PC-9 (cell line): ENCODE data around the gene KIAA0753. TPM values are rescaled to one million over a fixed set of nuclear protein-coding genes. Genes with fewer than 3 reads are reported as not detected.

Source experiments
- Bru-seq: library from RNA; stranded (reverse); fragments of 400-500 nt; gene quantifications from one replicate; lab custom pipeline; 2021; lab: Mats Ljungman, UMichigan
- BruChase-seq, 2 experiments: library from RNA; stranded (reverse); fragments of 400-500 nt; gene quantifications; one replicate each; lab custom pipeline; 2021; lab: Mats Ljungman, UMichigan
- BruUV-seq: library from RNA; stranded (reverse); fragments of 400-500 nt; replicated peaks from 2 replicates; lab custom pipeline; 2021; lab: Mats Ljungman, UMichigan
- CTCF ChIA-PET: fragments of 300-600 bp; sonication (Branson Sonifier 250); formaldehyde crosslinking; loops from one replicate; lab custom pipeline; 2022; ENCODE audit warnings: antibody characterized with exemption; lab: Charles Lee
- POLR2A ChIA-PET: fragments of 300-600 bp; sonication (Branson Sonifier 250); formaldehyde crosslinking; loops from one replicate; lab custom pipeline; 2022; ENCODE audit warnings: antibody characterized with exemption; ENCODE audit not compliant: unreplicated experiment; lab: Charles Lee
- DNase-seq, 2 experiments: peaks; one replicate each; pipeline versions ENCODE4 v3.0.0 to v3.0.0-alpha.2; 2015 to 2022; ENCODE audit warnings: mixed read lengths in 1 of 2
- H2AFZ ChIP-seq: fragments of 200-600 bp; sonication (generic); 2 replicates; pipeline ENCODE4 v1.8.1; 2017; ENCODE audit warnings: antibody characterized with exemption
- H3F3A ChIP-seq: fragments of 200-600 bp; sonication (generic); 2 replicates; pipeline ENCODE4 v1.8.1; 2017; ENCODE audit warnings: antibody characterized with exemption, mild to moderate bottlenecking, low read depth; ENCODE audit not compliant: insufficient read depth
- H3K27ac ChIP-seq: fragments of 200-600 bp; sonication (generic); 2 replicates; pipeline ENCODE4 v1.6.1; 2016; ENCODE audit warnings: mixed run types
- H3K27me3 ChIP-seq: fragments of 200-600 bp; sonication (generic); 2 replicates; pipeline ENCODE4 v1.6.1; 2016; ENCODE audit warnings: low read depth, mixed run types; ENCODE audit not compliant: insufficient read depth
- H3K36me3 ChIP-seq: fragments of 200-600 bp; sonication (generic); 2 replicates; pipeline ENCODE4 v1.6.1; 2016; ENCODE audit warnings: low read depth, mixed run types
- H3K4me1 ChIP-seq: fragments of 200-600 bp; sonication (generic); replicated peaks from 2 replicates; pipeline ENCODE4 v1.6.1; 2016; ENCODE audit warnings: mixed run types; ENCODE audit not compliant: insufficient read depth
- H3K4me2 ChIP-seq: fragments of 200-600 bp; sonication (generic); 2 replicates; pipeline ENCODE4 v1.6.1; 2017; ENCODE audit warnings: mixed run types
- H3K4me3 ChIP-seq: fragments of 200-600 bp; sonication (generic); 2 replicates; pipeline ENCODE4 v1.6.1; 2016; ENCODE audit warnings: mixed run types
- H3K79me2 ChIP-seq: fragments of 200-600 bp; sonication (generic); 2 replicates; pipeline ENCODE4 v1.6.1; 2017; ENCODE audit warnings: low read depth, mixed run types
- H3K9me2 ChIP-seq: fragments of 200-600 bp; sonication (generic); 2 replicates; pipeline ENCODE4 v1.8.1; 2017; ENCODE audit warnings: mild to moderate bottlenecking; ENCODE audit not compliant: insufficient read depth
- H3K9me3 ChIP-seq: fragments of 200-600 bp; sonication (generic); 2 replicates; pipeline ENCODE4 v1.8.1; 2016; ENCODE audit warnings: low read depth; ENCODE audit not compliant: insufficient read depth
- H4K20me1 ChIP-seq: fragments of 200-600 bp; sonication (generic); 2 replicates; pipeline ENCODE4 v1.8.1; 2017; ENCODE audit not compliant: insufficient read depth
- CTCF ChIP-seq: fragments of 200-600 bp; sonication (generic); conservative IDR thresholded peaks from 2 replicates; pipeline ENCODE4 v1.6.1; 2017; ENCODE audit warnings: mixed run types, antibody characterized with exemption, mild to moderate bottlenecking, moderate library complexity
- EZH2 ChIP-seq: fragments of 200-600 bp; sonication (generic); IDR thresholded peaks from 2 replicates; pipeline ENCODE4 v1.8.0; 2017; ENCODE audit warnings: antibody characterized with exemption, low read depth
- intact Hi-C: fragments of 100-400 bp; cut with micrococcal nuclease; formaldehyde crosslinking; loops from one replicate; pipeline ENCODE4 v1.10.0; 2022; ENCODE audit not compliant: unreplicated experiment
- long read RNA-seq: library from polyadenylated mRNA; stranded (forward); transcript quantifications from one replicate; pipeline ENCODE4 v2.0.0, GENCODE V29; 2022
- total RNA-seq: library from RNA; stranded (reverse); gene quantifications from 2 replicates; pipeline ENCODE4 v1.2.3, GENCODE V29; 2021

Gene KIAA0753
- total RNA-seq (34.1 and 47.0 TPM in 2 replicates), Bru-seq, nascent RNA (percentile 88 among the genes with signal in this experiment), BruChase-seq, experiment 1, labeled RNA remaining after a 2-hour chase (percentile 91 among the genes with signal in this experiment), BruChase-seq, experiment 2, labeled RNA remaining after a 6-hour chase (percentile 81 among the genes with signal in this experiment)
- long read RNA-seq, full-length matches to known transcripts: 6 of 18 reads
- long read RNA-seq, partial matches to known transcripts: 4 of 18 reads
- long read RNA-seq, other reads (novel, unspliced or antisense): 8 of 18 reads

DNA sequence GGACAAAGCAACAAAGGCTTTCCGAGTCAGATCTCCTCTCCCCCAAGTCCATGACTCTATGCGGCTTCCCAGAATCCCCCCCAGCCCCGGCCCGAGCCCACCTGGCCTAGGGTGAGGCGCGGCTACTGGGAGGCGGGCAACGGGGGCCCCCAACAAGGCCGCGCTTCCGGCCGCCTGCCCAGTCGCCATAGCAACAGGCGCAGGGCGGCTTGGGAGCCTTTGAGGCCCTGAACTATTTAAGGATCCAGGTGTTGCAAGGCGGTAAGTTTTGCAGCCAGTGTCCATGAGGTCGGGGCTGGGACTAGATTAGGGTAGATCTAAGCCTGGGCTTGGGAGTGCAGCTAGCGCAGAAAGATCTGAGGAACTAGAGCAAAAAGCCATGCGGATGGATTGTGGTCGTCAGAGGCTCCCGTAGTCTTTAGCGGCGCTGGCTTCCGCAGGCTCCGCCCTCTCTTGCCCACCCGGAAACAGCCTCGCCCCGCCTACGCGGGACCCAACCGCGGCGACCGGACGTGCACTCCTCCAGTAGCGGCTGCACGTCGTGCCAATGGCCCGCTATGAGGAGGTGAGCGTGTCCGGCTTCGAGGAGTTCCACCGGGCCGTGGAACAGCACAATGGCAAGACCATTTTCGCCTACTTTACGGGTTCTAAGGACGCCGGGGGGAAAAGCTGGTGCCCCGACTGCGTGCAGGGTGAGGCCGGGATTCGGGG, at the start of gene KIAA0753, which contains the start of gene TXNDC17:
Gene KIAA0753 (minus strand): TSS at position 176 of the 711 bp plus-strand sequence. CDS start 5,608 bp downstream, outside the sequence.
Gene TXNDC17 (plus strand): TSS at position 525 of the 711 bp plus-strand sequence. CDS start 23 bp downstream, at position 548.
- no peak for TF ChIP-seq CTCF
- TF ChIP-seq EZH2: no peak
- BruUV-seq: TSS peak; percentile 1
- CTCF ChIA-PET: no interaction called here

DNA sequence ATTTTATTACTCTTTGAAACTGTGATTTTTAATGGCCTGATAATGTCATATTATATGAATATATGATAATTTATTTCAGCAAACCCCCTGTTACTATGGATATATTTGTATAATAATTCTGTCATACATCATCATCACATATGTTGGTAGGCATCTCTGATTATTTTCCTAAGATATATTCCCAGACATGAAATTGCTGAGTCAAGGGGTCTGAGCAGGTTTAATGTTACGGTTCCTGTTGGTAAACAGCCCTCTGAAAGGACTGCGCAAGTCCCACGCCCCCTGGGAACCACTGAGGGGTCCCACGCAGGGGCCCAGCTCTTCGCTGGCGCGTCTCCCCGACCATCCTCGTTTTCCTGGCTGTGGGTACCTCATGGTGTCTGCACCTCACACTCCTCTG, 48.4 kb upstream of the KIAA0753 start:
- no peaks in the 10 kb centered on the region for H3K9me3 ChIP-seq
- 0 out of 2 replicates have a peak, but pooled peaks cover 5% of the 10 kb centered on the region for H3K27me3 ChIP-seq
- H2AFZ ChIP-seq: no peak overlapping the region
- DNase-seq: no peak
- ChIA-PET POLR2A (no interaction called here), CTCF (interaction anchor here (0.6 kb wide), 1 partner anchor 17 kb away, joined by 3 read pairs; no protein-coding TSS in a partner anchor)
- no peaks in the 10 kb centered on the region for H4K20me1 ChIP-seq
- no peaks in the 10 kb centered on the region for H3K9me2 ChIP-seq
- intact Hi-C loops: no loop called here
- no TSS peak for BruUV-seq
- H3K4me1 ChIP-seq: no peaks in the 10 kb centered on the region
- no peak overlapping the region for H3K27ac ChIP-seq
- no peak overlapping the region for H3K4me2 ChIP-seq
- no peaks in the 10 kb centered on the region for H3F3A ChIP-seq
- no peaks in the 10 kb centered on the region for H3K36me3 ChIP-seq
- no peaks in the 10 kb centered on the region for H3K79me2 ChIP-seq
- TF ChIP-seq CTCF (no peak), EZH2 (no peak)
- H3K4me3 ChIP-seq: no peak overlapping the region

More for the DNA sequence above, at the start of gene KIAA0753, which contains the start of gene TXNDC17:
- Histone ChIP-seq H4K20me1 (peaks cover 9% of the 10 kb centered on the region; the same call in 1 of the 2 replicates), H3K4me3 (peak within 1 kb of the TSS; percentile 81), H3K27me3 (no peaks in the 10 kb centered on the region), H3F3A (peaks cover 47% of the 10 kb centered on the region), H3K27ac (peak within 1 kb of the TSS; percentile 71), H3K9me2 (no peaks in the 10 kb centered on the region), H3K9me3 (no peaks in the 10 kb centered on the region), H2AFZ (peak within 1 kb of the TSS; percentile 93), H3K4me2 (peak within 1 kb of the TSS; percentile 95), H3K4me1 (peaks cover 31% of the 10 kb centered on the region), H3K36me3 (peaks cover 23% of the 10 kb centered on the region), H3K79me2 (peaks cover 73% of the 10 kb centered on the region)
- POLR2A ChIA-PET: interaction anchor here (0.6 to 0.8 kb wide), 2 partner anchors 32 to 168 kb away, joined by 3 to 5 read pairs; no protein-coding TSS in a partner anchor
- DNase-seq: peak; percentile 74 to 94
- intact Hi-C loops: loop anchor here (2.0 to 5.0 kb wide), 2 partner anchors 168 to 183 kb away; no protein-coding TSS in a partner anchor

GRCh38 chr17:6686026-6686425, 45.5 kb upstream of the KIAA0753 start:
- H3F3A ChIP-seq: no peaks in the 10 kb centered on the region
- no peaks in the 10 kb centered on the region for H3K4me1 ChIP-seq
- peak in 1 of 2 experiments; percentile 5 for DNase-seq
- no peak overlapping the region for H3K27ac ChIP-seq
- intact Hi-C loops: no loop called here
- H3K9me3 ChIP-seq: no peaks in the 10 kb centered on the region
- no peak for TF ChIP-seq CTCF
- no peak for TF ChIP-seq EZH2
- H3K4me2 ChIP-seq: no peak overlapping the region
- H4K20me1 ChIP-seq: no peaks in the 10 kb centered on the region
- ChIA-PET POLR2A (no interaction called here), CTCF (no interaction called here)
- no peaks in the 10 kb centered on the region for H3K79me2 ChIP-seq
- H3K9me2 ChIP-seq: no peaks in the 10 kb centered on the region
- no peak overlapping the region for H2AFZ ChIP-seq
- H3K4me3 ChIP-seq: no peak overlapping the region
- BruUV-seq: no TSS peak
- no peaks in the 10 kb centered on the region for H3K36me3 ChIP-seq
- no peaks in the 10 kb centered on the region for H3K27me3 ChIP-seq
